GM13976 (cell line): ENCODE data around the gene FAM234B.

Experiments used
- DNase-seq: peaks from one replicate; pipeline ENCODE4 v3.0.0; 2012; ENCODE audit warnings: low spot score
- in situ Hi-C: fragments of 300-500 bp; cut with MboI; formaldehyde crosslinking; loops from one replicate; pipeline ENCODE4 v1.12.0; 2022; ENCODE audit warnings: low sequenced_read_pairs, mixed read lengths, inconsistent platforms; ENCODE audit not compliant: unreplicated experiment
- TF ChIP-seq, protein P1 (sequence below): IDR thresholded peaks from 2 replicates; pipeline ENCODE4 v1.5.1; 2012; ENCODE audit warnings: borderline replicate concordance, mild to moderate bottlenecking; ENCODE audit not compliant: insufficient read depth; ENCODE audit errors: extremely low read depth, missing control alignments, control extremely low read depth

FAM234B gene

DNA sequence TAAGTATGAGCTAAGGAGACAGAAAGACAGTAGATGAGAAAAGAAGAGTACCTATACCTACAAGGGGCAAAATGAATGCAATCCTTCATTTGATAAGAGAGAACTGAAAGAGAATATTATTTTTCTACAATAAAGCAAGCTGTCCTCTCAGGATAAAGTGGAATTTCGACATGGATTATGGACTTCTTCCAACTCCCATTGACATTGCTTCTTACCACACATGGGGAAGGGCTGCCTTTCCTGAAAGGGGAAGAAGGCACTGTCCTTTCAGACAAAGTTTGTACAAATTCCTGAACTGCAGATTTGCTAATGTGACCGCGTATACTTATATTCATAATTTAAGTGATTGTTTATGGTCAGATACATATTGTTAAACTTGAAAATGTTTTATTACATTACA is 39.8 kb upstream of the FAM234B start:
- DNase-seq, result no peak
- in situ Hi-C loops, result no loop called here

DNA sequence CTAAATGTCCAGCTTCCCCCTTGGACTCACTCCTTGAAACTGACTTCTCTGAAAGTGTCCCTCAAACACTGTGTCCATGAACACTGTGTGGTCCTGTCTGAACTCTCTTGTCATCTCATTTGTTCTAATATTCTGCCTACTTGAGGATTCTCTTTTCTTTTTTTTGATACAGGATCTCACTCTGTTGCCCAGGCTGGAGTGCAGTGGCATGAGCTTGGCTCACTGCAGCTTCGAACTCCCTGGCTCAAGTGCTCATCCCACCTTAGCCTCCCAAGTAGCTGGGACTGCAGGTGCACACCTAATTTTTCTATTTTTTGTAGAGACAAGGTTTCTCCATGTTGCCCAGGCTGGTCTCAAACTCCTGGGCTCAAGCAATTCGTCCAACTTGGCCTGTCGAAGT is 39.2 kb upstream of the FAM234B start:
- no peak for DNase-seq
- TF ChIP-seq, protein P1, sequence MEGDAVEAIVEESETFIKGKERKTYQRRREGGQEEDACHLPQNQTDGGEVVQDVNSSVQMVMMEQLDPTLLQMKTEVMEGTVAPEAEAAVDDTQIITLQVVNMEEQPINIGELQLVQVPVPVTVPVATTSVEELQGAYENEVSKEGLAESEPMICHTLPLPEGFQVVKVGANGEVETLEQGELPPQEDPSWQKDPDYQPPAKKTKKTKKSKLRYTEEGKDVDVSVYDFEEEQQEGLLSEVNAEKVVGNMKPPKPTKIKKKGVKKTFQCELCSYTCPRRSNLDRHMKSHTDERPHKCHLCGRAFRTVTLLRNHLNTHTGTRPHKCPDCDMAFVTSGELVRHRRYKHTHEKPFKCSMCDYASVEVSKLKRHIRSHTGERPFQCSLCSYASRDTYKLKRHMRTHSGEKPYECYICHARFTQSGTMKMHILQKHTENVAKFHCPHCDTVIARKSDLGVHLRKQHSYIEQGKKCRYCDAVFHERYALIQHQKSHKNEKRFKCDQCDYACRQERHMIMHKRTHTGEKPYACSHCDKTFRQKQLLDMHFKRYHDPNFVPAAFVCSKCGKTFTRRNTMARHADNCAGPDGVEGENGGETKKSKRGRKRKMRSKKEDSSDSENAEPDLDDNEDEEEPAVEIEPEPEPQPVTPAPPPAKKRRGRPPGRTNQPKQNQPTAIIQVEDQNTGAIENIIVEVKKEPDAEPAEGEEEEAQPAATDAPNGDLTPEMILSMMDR, result no peak
- in situ Hi-C loops, result no loop called here

More for the DNA sequence above, 39.8 kb upstream of the FAM234B start:
- TF ChIP-seq, protein P1, result no peak

DNA sequence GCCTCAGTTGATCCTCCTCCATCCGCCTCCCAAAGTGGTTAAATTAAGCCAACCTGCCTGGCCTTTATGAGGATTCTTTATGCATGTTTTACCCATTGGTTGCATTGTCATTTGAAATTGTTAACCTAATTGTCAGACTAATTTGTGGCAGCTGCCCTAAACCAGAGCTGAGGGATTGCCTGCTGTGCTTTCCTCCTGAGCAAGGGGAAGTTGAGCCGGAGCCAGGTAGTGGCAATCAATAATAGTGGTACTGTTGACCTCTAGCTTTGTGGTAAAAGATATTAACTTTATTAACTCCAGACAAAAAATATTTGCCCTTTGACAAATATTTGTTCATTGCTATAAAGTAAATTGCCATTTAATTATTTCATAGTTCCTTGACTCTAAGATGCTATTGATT is 38.5 kb upstream of the FAM234B start:
- in situ Hi-C loops, result no loop called here
- DNase-seq, result no peak
- TF ChIP-seq, protein P1, result no peak

DNA sequence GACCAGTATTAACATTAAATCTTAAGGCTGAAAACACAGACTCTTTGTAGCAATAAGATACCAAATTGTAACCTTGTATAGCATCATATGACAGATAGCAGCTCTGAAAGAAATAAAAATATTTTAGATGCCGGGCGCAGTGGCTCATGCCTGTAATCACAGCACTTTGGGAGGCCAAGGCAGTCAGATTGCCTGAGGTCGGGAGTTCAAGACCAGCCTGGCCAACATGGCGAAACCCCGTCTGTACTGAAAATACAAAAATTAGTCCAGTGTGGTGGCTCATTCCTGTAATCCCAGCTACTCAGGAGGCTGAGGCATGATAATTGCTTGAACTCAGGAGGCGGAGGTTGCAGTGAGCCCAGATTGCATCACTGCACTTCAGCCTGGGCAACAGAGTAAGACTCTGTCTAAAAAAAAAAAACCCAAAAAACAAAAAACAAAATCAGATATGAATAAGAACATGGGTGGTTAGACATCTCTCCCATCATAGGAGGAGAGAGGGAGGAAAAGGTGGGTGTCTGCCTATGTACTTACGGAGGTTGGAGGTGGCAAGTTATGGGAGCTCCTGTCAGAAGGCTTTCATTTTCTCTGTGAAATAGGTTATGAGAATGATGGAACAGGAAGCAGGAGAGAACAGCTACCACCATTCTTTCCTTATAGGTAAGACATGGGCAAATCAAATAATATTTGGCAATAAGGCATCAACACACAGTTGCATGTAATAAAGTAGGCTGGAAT is 36.5 kb upstream of the FAM234B start:
- no peak for DNase-seq
- TF ChIP-seq, protein P1, result no peak
- in situ Hi-C loops, result no loop called here

DNA sequence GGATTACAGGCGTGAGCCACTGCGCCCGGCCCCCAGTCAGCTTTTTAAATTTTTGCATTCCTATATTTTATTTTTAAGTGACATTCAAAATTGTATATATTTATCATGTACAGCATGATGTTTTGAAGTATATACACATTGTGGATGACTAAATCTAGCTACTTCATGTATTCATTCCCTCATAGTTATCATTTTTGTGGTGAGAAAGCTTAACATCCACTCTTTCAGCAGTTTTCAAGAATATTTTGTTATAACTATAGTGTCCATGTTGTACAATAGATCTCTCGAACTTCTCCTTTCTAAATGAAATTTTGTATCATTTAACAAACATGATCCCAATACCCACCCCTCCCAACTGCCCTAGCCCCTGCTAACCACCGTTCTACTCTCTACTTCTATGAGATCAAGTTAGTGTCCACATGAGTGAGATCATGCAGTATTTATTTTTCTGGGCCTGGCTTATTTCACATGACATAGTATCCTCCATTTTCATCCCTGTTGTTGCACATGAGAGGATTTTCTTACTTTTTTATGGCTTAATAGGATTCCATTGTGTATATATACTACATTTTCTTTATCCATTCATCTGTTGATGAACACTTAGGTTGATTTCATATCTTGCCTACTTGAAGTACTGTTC is 35.3 kb upstream of the FAM234B start:
- in situ Hi-C loops, result no loop called here
- TF ChIP-seq, protein P1, result no peak
- DNase-seq, result no peak

DNA sequence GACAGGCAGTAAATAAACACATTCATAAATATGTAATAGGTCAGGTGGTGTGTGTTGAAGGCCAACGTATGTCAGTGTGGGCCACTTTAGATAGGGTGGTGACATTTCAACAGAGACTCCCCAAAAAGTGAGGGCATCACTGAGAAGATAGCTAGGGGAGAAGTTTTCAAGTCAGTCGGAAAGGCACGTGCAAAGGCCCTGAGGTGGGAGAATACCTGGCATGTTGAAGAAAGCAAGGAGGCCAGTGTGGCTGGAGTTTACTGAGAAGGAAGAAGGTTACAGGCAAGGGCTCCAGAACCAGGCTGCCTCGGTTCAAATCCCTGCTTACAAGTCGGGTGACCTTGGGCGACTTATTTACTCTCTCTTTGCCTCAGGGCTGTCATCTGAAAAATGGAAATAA is 33.1 kb upstream of the FAM234B start:
- in situ Hi-C loops, result no loop called here
- no peak for DNase-seq
- TF ChIP-seq, protein P1, result no peak
